Keratinocyte (primary cell): ENCODE data around the gene HOXD4.

ENCODE experiments used
- EZH2 ChIP-seq: IDR thresholded peaks from one replicate; pipeline ENCODE4 v1.6.1; 2012; ENCODE audit warnings: inconsistent platforms, mild to moderate bottlenecking, low read length, moderate library complexity
- TF ChIP-seq, protein P1 (sequence below), 3 experiments: IDR thresholded peaks in 1 of 3; conservative IDR thresholded peaks in 1 of 3; optimal IDR thresholded peaks in 1 of 3; 2 replicates in 2 of 3; 3 replicates in 1 of 3; pipeline versions ENCODE3 to v1.5.1; 2011; ENCODE audit warnings: low read length in 3 of 3, mild to moderate bottlenecking in 3 of 3, moderate library complexity in 2 of 3, control low read depth in 1 of 3, inconsistent platforms in 1 of 3; ENCODE audit not compliant: insufficient read depth in 2 of 3; ENCODE audit errors: extremely low read depth in 1 of 3

DNA sequence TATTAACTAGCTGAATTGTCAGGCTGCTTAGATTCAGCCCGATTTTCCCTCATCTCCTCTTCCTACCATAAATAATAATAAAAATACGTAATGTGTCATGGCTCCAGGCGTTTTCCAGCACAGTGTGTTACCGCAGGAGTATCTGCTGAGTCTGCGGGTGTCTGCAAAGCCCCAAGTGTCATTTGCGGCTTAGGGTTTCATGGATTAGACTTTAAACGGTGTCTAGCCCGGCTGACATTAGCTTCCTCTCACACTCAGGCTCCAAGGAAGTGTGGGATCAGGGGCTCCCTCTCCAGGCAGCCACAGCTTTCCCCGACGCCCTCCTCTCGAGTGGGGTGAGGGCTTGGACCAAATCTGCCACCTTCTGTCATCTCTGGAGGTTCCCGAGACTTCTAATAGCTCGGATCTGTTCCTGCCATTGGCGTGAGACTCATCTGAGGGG is 23.1 kb downstream of the HOXD4 start:
- TF ChIP-seq, protein P1, sequence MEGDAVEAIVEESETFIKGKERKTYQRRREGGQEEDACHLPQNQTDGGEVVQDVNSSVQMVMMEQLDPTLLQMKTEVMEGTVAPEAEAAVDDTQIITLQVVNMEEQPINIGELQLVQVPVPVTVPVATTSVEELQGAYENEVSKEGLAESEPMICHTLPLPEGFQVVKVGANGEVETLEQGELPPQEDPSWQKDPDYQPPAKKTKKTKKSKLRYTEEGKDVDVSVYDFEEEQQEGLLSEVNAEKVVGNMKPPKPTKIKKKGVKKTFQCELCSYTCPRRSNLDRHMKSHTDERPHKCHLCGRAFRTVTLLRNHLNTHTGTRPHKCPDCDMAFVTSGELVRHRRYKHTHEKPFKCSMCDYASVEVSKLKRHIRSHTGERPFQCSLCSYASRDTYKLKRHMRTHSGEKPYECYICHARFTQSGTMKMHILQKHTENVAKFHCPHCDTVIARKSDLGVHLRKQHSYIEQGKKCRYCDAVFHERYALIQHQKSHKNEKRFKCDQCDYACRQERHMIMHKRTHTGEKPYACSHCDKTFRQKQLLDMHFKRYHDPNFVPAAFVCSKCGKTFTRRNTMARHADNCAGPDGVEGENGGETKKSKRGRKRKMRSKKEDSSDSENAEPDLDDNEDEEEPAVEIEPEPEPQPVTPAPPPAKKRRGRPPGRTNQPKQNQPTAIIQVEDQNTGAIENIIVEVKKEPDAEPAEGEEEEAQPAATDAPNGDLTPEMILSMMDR (optimal IDR thresholded peaks at IDR 0.05 in 1 of 3, IDR thresholded peaks at IDR 0.05 in 1 of 3, conservative IDR thresholded peaks at IDR 0.05 in 1 of 3; ENCODE audit: extremely low read depth in 1 of 3, insufficient read depth in 2 of 3, low read length in 3 of 3): no peak
- peak; percentile 64 for TF ChIP-seq EZH2
